GM19455 (cell line): Measurements from ENCODE around the gene MAPK11.

Experiments
- ATAC-seq: cut with Tn5 transposase; IDR thresholded peaks from one replicate; pipeline ENCODE4 v1.9.1; 2021; ENCODE audit not compliant: unreplicated experiment

The MAPK11 gene

DNA sequence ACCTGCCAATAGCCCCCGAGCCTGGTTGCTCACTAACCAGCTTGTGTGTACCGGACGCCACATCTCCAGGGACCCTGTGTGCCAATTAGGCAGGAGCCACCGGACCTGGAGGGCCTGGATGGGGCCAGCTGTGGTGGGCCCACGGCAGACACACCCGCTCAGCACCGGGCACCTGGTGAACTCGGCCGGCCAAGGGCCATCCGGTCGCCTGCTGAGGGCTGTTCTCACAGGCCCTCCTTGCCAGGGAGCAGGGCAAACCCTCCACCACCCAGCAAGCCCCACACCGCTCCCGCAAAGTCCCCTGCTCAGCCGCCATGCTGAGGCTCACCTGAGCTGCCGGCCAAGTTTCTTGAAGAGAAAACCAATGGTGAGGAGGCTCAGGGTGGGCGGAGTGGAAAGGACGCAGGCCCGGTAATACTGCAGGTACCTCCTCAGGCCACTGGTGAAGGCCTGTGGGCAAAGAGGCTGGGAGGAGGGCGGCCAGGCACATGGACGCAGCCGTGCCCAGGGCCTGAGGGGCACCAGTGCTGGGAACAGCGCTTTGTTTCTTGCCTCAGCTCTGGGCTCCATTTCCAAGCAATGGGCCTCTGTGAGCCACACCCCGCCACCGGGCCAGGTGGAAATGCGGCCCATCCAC, 42.5 kb downstream of the MAPK11 start:
- no peak for ATAC-seq

GRCh38 chr22:50226875-50227165, 43.4 kb downstream of the MAPK11 start:
- no peak for ATAC-seq

DNA sequence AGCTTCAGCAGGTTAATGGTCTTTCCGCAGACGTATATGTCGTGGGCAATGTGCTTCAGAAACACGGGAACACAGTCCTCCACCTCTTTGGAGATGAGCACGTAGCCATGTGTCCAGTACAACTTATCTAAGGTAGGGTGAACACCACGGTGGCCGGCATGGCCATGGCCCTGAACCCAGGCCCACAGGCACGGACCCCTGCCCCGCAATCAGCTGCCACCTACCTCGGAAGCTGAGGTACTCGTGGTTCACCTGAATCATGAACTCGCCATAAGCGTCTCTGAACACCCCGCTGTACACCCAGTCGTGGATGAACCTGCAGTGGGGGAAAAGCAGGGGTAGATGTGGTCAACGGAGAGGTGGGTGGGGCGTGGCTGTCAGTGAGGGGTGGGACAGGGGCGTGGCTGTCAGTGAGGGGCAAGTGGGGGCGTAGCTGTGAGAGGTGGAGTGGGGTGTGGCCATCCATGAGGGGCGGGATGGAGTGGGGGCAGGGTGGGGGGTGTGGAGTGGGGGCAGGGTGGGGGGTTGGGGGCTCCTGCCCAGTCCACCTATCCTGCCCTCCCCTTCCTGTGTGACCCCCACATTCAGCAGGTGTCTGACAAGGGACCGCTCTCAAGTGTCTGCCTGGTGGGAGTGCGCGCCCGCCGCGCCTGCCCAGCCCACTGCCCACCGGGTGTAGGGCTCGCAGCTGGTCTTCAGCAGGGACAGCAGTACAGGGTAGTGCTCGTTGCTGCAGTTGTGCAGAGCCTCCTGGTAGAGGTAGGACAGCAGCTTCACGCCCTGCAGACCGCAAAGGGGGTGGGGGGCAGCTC, 43.9 kb downstream of the MAPK11 start:
- ATAC-seq, result no peak

- no peak for ATAC-seq
Measured at GRCh38 chr22:50225200-50225969, 44.8 kb downstream of the MAPK11 start.

- no peak for ATAC-seq
Measured at GRCh38 chr22:50224071-50224470, 46.1 kb downstream of the MAPK11 start.

DNA sequence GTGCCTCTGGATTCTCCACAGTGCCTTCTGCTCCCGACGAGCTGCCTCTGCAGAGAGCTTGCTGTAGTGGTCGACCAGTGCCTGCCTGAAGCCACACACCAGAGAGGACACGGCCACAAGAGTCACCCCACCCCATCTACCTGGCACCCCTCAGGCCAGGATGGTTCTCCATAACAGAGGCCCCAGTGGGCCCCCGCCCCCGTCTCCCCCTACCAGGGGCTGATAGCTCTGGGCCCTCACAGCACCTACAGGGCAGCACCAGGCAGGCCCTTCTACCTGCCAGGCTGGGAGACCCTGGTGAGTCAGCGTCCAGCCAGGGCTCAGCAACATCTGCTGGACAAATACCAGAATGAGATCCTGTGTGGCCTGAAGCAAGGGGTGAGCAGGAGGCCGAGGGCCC, 47.7 kb downstream of the MAPK11 start:
- ATAC-seq, result no peak

- ATAC-seq, result no peak
Measured at GRCh38 chr22:50221410-50222300, 48.5 kb downstream of the MAPK11 start.

DNA sequence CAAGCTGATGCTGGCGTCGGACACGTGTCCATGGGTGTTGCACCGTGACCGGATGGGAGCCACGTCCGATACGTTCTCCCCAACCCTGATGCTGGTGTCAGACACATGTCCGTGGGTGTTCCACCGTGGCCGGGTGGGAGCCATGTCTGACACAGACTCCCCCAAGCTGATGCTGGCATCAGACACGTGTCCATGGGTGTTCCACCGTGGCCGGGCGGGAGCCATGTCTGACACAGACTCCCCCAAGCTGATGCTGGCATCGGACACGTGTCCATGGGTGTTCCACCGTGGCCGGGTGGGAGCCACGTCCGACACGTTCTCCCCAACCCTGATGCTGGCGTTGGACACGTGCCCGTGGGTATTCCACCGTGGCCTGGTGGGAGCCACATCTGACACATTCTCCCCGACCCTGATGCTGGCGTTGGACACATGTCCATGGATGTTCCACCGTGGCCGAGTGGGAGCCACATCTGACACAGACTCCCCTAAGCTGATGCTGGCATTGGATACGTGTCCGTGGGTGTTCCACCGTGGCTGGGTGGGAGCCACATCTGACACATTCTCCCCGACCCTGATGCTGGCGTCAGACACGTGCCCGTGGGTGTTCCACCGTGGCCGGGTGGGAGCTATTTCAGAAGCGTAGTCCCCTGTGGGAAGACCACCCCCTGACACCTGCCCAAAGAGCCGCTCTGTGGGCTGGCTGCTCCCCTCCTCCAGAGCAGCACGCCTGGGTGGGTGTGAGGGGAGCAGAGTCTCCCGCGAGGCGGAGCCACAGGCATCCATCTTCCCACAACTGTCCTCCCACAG, 49.4 kb downstream of the MAPK11 start:
- no peak for ATAC-seq

DNA sequence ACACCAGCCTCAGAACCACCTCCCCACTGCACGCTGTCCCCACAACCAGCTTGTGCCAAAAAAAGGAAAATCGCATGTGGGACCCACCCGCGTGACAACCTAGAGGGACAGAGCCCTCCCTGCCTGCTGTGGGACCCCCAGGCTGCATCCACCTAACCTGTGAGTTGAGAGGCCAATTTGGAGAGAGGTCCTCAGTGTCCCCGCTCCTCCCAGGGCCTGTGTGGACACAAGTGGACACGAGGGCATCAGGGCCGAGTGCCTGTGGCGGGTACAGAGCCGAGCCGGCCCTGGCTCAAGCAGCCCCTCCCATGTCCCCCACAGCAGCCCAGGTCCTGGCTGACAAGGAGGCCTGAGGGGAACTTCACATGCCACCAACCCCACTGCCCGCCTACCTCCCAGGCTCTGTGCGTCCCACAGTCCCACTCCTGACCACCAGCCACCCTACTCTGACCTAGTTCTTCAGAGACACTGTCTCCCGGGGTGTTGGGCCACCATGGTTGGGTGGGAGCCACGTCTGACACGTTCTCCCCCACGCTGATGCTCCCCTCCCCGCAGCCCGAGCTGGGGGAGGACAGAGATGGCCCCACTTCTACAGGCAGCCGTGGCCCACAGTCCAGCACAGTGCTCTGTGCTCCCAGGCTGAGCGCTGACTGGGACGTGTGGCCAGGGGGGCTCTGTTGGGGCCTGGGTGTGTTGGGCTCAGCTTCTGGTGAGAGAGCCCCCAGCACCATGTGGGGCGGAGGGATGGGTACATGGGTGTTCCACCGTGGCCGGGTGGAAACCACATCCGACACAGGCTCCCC, 50.2 kb downstream of the MAPK11 start:
- ATAC-seq, result no peak

- ATAC-seq, result no peak
Measured at GRCh38 chr22:50218996-50219727, 51.0 kb downstream of the MAPK11 start.

- ATAC-seq, result no peak
Measured at GRCh38 chr22:50218153-50218995, 51.8 kb downstream of the MAPK11 start.

- no peak for ATAC-seq
Measured at GRCh38 chr22:50217543-50218152, 52.5 kb downstream of the MAPK11 start.

GRCh38 chr22:50216684-50217520, 53.3 kb downstream of the MAPK11 start:
- no peak for ATAC-seq

DNA sequence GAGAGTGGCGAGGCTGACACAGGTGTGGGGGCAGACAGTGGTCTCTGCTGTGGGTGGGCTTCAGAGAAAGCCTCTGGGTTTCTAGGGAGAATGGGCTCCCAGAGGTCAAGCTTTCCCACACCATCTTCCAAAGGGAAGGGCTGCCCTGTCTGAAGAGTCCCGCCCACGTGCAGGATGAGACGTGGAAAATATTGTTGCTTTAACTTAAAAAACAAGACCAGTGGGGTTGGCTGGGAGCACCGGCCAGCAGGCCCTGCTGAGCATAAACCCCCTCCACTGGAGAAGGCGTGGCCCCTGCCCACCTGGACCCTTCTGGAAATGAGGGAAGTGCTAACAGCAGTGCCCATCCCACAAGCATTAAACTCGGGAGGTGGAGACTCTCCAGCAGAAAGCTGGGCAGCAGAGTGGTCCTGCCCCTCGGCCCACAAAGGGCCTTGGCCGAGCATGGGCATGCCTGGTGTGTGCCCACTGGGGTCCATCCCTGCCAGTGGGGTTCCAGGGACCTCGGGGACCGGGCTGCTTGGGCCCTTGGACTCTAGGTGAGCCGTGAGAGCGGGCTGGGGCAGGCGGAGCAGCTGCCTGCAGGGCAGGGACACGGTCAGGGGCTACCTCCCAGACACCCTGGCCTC, 54.0 kb downstream of the MAPK11 start:
- ATAC-seq, result no peak

DNA sequence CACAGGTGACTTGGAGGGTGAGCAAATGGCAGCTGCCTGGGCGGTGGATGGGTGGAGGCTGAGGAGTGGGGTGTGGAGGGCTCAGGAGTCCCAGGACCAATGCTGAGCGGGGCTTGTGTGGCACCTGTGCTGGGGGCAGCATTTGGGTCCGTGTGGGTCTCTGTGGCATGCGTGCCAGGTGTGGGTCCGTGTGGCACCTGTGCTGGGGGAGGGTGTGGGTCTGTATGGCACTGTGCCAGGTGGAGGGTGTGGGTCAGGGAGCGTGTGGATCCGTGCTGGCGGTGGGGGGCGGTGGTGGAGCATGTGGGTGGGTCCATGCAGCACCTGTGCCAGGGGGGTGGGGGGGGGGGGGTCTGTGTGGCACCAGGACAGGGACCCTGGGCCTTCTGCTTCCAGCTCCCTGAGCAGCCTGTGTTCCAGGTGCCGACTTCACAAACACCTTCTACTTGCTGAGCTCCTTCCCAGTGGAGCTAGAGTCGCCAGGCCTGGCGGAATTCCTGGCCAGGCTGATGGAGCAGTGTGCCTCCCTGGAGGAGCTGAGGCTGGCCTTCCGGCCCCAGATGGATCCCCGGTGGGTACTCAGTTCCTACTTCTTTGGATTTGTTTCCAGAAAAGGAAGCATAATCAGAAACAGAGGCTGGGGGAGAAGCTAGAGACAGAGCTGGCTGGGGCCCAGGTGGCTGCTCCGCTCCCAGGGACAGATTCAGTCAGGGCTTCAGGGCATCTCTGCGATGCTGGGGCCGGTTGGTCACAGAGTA, 54.7 kb downstream of the MAPK11 start:
- ATAC-seq, result no peak
